Measurements from ENCODE around the gene COL27A1.

Gene COL27A1

GRCh38 chr9:114348261-114348905 lies 193.0 kb downstream of the COL27A1 start:
- no peak for DNase-seq

GRCh38 chr9:114348906-114349482 lies 193.7 kb downstream of the COL27A1 start:
- no peak for DNase-seq

- no peak for DNase-seq
Observed at GRCh38 chr9:114349713-114350480, 194.6 kb downstream of the COL27A1 start.

GRCh38 chr9:114350636-114351401 lies 195.5 kb downstream of the COL27A1 start:
- DNase-seq: no peak

- no peak for DNase-seq
Observed at GRCh38 chr9:114351932-114352331, 196.6 kb downstream of the COL27A1 start.

GRCh38 chr9:114355821-114356220 lies 200.5 kb downstream of the COL27A1 start:
- DNase-seq: no peak

- DNase-seq: no peak
Observed at GRCh38 chr9:114356792-114357191, 201.5 kb downstream of the COL27A1 start.

GRCh38 chr9:114357360-114357759 lies 202.0 kb downstream of the COL27A1 start:
- no peak for DNase-seq

GRCh38 chr9:114357911-114358328 lies 202.6 kb downstream of the COL27A1 start:
- DNase-seq: no peak

GRCh38 chr9:114359801-114360200 lies 204.5 kb downstream of the COL27A1 start:
- no peak for DNase-seq

- no peak for DNase-seq
Observed at GRCh38 chr9:114361542-114361941, 206.2 kb downstream of the COL27A1 start.
